Fibroblast of the conjunctiva (primary cell): ENCODE data around the gene AQP7.
"Not testable (repeated sequence)": the region's sequence is repeated elsewhere in the genome, so short reads cannot be mapped to it uniquely, and the experiment has no call there.

Source experiments
- DNase-seq: peaks from one replicate; pipeline ENCODE4 v3.0.0-alpha.2; 2010; ENCODE audit warnings: low read depth

The AQP7 gene

DNA sequence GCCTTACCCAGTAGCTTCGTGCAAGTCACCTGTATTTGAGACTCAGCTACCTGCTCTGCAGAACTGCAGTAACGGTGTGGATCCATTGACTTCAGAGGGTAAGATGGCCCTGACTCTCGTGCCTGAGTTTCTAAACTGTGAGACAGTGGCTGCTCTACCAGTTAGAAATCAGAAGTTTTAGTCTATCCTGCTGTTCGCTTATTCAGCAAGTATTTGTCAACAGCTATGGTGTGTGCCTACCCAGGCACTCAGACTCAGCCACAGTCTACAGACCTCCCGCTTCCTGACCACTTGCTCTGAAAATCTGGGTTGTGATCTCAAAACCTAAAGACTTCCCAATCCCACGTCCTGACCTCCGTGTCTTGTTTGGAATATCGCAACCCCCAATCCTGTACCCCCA is 31.5 kb upstream of the AQP7 start:
- DNase-seq = no peak

DNA sequence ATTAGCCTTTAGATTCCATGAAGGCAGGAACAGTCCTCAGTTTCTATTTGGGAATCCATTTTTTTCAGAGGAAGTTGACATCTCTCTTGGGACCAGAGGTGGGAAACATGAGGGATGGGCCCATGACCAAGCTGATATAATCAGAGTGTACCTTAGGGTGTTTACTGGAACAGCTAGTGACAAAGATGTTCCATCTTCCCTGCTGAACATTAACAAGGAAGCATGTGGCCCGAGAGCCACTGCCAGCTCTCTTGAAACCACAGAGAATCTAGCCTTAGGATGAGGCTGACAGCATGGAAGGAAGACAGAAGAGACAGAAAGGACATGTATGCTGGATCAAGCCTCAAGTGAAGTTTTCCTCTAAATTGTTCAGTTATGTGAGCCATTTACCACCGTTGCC is 29.1 kb upstream of the AQP7 start:
- no peak for DNase-seq

DNA sequence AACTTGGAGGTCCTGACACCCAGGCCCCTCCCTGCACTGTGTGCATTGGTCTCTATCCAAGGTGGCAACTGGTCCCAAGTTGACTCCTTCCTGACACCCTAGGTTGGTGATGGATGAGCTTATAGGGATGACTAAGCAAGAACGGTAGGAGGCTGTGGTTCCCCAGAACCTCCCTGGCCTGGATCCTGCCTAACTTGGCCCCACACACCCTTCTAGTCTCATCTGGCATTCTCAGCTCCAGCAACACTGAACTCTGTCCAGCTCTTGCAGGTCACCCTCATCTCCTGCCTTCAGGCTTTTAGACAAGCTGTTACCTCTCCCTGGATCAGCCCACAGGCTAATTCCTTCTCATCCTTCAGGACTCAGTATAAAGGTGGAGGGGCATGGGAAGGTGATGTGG is 28.6 kb upstream of the AQP7 start:
- DNase-seq = no peak

DNA sequence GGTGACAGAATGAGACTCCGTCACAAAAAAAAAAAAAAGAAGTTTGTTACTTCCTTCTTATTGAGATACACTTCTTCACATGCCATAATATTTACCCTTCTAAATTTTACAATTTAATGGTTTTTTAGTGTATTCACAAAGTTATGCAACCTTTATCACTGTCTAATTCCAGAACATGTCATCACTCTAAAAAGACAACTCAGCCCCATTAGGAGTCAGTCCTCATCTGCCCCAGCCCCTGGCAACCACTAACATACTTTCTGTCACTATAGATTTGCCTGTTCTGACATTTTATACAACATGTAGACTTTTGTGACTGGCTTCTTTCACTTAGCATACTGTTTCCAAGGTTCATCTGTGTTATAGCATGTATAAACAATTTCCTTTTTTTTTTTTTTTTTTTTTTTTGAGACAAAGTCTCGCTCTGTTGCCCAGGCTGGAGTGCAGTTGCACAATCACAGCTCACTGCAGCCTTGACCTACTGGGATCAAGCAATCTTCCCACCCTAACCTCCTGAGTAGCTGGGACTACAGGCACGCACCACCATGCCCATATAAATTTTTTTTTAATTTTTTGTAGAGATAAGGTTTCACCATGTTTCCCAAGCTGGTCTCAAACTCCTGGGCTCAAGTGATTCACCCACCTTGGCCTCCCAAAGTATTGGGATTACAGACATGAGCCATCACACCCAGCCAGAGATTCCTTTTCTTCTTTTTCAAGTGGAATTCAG is 27.1 kb upstream of the AQP7 start:
- no peak for DNase-seq

DNA sequence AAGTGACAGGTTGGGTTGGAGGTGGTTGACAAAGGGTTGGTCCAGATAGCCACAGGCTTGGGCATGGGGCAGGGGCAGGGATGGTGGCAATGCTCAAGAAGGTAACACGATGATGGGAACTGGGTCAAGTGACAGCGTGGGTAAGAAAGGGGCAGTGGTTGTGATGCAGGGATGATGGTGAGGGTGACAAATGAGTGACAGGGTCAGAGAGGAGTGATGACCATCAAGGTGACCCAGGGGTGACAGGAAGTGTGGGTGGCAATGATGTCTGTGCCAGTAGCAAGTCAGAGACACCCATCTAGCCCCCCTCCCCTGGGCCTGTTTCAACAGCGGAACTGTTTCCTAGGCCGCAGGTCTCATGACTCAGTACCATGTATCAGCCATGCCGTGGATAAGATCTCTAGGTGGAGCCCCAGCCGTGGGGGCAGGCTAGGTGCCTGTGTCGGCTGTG is 24.5 kb upstream of the AQP7 start:
- no peak for DNase-seq

DNA sequence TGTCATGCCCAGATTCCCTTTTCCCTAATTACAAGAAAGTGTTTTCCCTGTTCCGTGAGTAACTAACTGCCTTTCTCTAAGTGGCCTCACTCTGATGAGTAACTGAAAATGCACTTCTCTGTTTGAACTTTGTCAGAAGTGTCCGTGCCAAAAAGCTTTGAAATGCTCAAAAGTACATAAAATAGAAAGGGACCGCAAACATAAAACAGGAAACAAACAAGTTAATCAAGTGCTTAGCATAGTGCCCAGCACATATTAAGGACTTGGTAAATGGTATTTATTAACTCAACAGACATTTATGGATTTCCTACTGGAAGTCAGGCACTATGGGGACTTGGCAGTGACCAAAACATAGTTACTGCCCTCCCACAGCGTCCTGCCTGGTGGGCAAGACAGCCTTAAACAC is 22.8 kb upstream of the AQP7 start:
- DNase-seq = no peak

DNA sequence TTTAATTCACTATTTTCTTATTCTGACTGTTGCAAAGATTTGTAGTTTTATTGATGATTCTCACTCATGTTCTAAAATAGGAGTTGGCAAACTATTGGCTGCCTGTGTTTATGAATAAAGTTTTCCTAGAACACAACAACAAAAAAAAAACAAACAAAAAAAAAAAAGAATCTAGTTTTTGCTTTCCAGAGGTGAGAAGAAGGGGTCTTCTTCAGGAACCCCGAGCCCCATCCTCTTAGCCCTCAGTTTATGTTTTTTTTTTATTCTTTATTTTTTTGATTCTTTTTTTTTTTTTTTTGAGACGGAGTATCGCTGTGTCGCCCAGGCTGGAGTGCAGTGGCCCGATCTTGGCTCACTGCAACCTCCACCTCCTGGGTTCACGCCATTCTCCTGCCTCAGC is 22.1 kb upstream of the AQP7 start:
- not testable (repeated sequence) for DNase-seq

DNA sequence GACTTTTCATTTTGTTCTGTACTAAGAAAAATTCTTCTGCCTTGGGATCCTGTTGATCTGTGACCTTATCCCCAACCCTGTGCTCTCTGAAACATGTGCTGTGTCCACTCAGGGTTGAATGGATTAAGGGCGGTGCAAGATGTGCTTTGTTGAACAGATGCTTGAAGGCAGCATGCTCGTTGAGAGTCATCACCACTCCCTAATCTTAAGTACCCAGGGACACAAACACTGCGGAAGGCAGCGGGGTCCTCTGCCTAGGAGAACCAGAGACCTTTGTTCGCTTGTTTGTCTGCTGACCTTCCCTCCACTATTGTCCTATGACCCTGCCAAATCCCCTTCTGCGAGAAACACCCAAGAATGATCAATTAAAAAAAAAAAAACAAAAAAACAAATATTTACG is 21.7 kb upstream of the AQP7 start:
- not testable (repeated sequence) for DNase-seq

DNA sequence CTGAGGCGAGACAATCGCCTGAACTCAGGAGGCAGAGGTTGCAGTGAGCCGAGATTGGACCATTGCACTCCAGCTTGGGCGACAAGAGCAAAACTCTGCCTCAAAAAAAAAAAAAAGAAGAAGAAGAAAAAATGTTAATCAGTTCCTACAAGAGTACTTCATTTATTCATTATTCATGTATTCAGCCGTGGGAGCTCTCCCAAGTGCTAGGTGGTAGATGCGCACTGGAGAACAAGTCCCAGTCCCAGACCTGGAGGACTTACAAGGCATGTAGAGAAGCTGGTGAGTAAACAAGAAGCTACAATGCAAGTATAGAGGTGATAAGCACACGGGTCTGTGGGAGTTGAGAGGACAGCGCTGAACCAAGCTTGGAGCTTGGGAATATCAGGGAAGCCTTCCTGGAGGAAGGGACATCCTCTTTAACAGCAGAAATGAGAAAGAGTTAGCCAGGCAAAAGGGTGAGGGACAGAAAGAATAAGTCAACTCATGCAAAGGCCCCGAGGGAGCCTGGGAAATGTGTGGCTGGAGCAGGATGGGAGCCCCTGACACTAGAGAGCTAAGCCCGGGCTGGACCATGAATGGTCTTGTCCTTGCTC is 17.4 kb upstream of the AQP7 start:
- DNase-seq = no peak

DNA sequence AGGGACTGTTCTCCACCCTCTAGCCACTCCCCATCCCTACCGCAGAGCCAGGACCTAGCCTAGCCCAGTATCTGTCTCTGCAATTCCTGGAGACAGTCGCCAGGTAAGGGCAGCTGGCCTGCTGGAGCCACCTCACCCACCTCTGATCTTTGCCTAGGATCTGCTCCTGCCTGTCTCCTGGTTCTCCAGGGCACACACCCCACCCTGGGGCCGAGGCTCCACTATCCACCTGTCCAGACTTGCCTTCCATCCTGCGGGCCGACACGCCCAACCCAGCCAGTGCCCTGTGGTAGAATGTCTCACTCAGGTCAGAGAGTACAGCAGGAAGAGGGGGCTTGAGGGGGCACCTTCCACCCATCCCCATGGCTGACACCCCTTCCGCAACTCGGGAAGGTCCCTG is 15.7 kb upstream of the AQP7 start:
- DNase-seq = no peak

DNA sequence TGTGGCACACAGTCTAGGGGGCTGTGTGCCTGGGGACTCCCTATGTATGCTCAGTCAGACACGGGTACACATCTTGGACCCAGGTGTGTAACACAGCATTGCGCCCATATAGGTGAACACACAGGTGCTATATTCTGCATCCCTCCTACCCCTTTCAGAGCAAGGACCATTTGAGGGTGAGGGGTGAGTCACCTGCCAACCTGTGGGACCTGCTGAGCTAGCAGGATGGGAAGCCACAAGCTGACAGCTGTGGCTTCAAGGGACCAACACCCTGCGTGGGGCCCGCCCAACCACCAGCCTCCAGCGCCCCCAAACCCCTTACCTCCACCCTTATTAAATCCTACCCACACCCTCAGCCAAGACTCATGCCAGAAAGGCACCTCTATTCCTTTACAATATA is 14.6 kb upstream of the AQP7 start:
- DNase-seq = no peak

DNA sequence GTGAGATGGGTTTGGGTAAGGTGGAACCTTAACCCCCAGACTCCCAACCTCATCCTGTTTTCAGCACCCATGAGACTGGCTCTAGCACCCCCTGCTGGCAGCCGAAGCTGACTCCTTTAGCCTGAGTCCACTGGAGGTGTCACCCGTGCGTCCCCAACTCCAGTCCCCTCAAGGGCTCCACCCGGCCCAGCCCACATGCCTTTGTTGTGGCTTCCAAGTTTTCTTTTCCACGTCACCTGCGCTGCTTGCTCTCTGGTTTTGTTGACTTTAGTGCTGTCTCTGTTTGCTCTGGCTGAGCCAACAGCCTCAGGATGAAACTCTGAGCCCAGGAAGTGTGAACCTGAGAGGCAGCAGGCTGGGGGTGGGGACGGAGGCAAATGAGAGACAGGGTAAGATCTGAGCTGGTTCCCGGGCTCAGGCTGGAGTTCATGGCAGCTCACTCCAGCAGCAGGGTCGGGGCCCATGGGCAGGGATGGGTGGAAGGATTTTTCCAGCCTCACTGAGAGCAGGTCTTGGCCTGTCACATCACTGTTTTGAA is 13.2 kb upstream of the AQP7 start:
- DNase-seq = peak; percentile 18

DNA sequence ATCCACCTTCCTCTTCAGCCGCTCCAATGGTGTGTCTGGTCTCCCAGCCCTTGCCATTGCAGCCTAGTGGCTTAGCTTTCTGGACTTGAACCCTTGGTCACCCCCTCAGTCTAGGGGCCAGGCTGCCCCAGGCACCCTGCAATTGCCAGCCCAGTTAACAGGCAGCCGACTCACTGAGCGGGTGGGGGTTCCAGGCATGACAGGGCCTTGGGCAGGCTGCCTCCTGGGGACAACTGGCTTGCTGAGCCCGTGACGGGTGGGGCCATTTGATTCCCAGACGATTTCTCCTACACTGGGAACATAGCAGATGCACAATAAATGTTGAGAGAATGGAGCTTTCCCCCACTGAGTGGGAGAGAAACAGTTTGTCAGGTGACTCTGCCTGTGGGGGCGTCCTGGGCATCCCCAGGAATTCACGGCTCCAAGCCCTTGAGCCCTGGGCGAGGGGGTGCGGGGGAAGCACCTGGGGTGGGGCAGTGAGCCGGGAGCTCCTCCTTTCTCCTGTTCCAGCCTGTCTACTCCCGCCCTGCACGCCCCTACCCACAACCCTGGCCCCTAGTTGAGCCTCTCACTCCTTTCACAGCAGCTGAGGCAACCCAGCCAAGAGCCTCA is 12.6 kb upstream of the AQP7 start:
- DNase-seq = no peak

DNA sequence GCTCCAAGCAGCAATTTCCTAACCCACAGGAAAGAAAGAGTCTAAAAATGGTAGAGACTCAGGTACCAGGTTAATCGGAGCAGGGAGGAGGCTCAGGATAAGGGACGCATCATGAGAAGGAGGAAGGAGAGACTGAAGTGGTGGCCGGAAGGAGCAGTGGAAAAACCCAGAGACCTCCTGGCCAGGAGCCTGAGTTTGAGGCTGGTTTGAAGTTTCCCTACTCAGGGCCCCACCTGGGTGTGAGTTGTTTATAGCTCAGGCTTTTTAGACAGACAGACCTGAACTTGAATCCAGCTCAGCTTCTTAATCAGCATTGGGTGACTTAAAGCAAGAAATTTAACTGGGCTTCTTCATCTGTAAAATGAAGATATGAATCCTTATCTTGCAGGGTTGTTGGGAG is 11.9 kb upstream of the AQP7 start:
- DNase-seq = no peak

DNA sequence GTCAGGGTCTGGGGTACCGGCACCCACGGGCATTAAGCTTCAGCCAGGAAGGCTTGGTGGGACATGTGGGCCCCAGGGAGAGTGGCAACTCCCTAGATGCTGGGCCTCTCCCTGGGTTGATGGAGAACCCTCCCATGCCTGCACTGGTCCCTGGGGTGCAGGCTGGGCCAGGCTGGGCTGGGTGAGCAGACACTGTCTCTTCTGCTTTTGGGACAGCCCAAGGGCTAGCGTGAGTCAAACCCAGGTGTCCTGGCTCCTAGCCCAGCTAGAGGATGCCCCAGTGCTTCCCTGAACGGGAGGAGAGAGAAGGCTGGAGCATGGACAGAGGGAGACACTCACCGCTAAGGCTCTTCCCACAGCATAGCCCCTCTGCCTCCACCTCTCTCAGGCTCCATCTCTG is 5.7 kb upstream of the AQP7 start:
- no peak for DNase-seq

DNA sequence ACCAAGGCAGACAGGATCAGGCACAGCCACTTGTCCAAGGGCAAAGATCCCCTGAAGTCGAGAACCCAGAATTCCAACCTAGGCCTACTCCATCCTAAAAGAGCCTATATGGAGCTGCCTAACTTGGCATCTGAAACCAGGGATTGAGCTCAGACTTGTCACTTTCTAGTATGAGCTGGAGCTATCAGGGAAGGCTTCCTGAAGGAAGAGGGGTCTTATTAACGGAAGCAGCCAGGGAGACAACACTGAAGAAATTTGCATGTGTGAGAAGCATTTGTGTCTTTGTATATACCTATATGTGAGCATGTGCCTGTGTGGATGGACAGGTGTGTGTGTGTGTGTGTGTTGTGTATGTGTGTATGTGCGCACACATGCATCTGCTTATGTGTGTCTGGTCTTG is 4.7 kb upstream of the AQP7 start:
- no peak for DNase-seq

DNA sequence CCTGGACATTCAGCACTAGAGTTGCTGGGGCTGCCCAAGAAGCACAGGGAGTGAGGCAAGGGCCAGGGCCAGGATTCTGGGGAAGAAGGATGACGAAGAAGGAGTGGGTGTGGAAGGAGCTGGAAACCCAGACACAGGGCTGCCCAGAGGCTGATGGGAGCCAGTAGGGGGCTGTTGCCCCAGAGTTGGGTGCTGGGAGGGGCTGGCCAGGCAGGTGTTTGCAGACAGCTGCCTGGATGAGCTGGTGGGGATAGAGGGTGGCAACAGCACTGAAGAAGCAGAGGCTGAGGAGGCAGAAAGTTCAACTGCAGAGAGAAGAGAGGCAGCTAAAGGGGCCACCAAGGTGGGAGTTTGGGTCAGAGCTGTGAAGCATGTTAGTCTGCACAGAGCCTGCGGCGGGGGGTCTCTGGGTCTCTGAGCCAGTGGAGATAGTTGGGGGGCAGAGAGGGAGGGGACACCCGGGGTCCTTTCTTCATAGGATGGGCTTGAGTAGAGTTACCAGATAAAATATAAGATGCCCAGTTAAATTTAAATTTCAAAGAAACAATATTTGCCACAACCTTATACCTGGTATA is 2.5 kb upstream of the AQP7 start:
- DNase-seq = no peak

DNA sequence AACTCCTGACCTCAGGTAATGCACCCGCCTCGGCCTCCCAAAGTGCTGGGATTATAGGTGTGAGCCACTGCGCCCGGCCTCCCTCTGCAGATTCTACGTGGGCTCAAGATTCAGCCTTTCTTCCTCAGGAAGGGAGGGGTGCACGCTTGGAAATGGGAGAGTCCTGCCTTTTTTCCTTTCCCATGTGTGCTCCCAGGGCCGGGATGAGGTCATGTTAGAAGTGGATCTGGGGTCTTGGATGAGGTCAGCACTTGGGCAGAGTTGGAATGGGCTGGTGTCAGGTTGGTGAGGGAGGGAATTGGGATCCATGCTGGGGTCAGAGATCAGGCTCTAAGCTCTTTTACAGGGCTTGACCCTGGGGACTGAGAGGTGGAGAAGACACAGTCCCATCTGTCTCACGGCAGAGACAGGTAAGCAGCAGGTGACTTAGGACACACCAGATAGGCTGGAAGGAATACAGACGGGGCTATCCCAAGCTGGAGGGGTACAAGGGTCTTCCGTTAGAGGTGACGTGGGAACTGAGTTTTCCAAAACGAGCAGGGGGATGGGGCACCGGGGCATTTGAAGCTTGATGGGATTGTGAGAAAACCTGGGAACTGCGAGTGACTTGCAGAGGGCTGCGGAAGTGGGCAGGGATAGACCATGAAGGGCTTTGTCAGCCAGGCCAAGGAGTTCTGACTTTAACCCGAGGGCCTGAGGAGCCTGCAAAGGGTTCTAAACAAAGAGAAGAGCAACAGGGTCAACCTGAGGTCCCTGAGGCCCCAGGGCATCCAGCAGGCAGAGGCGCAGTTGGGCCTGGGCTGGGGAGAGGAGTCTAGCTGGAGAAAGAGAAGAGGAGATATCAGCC is 1.8 kb upstream of the AQP7 start:
- DNase-seq = no peak

DNA sequence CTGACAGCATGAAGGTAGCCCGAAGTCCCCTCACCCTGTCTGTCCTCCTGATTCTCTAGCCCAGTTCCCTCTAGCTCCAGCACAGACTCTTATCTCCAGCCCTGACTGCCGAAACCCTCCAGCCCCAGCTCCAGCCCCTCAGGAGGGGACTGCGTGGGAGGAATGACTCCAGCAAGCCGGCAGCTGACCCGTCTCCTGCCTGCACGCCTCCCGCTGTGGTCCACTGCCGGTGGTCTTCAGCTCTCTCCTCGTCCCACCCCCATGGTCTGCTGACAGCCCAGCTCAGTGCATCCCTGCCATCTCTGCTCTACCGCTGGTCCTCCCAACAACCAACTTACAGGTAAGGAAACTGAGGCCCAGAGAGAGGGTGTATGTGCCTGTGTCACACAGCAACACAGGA is 559 bp downstream of the AQP7 start:
- DNase-seq = not testable (repeated sequence)

DNA sequence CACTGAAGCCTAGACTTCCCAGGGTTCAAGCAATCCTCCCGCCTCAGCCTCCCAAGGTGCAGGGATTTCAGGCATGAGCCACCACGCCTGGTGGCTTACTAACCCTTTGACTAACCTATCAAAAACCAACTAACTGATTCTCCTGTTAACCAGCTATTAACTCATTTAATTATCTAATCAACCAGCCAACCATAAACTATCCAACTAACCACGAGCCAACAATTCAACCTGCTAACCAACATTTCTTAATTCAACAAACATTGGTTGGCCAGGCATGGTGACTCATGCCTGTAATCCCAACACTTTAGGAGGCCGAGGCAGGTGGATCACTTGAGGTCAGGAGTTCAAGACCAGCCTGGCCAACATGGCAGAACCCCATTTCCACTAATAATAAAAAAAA is 3.3 kb downstream of the AQP7 start:
- DNase-seq = not testable (repeated sequence)

DNA sequence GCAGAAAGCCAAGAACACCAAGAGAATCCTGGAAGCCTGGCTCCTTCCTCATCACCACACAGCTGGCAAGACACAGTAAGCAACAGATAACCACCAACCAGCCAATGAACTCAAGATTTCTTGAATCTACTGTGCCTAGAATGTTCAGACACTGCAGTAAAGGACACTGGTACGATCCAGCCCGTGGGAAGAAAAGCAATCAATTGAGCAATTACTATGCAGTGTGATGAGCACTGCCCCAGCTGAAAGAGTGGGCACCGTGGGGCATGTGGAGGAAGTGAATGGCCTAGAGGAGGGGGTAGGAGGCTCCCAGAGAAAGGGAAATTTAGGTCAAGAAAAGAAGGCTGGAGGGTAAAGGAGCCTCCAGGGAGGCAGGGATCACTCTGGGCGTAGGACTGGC is 4.6 kb downstream of the AQP7 start:
- not testable (repeated sequence) for DNase-seq
